GM06990 (cell line): Measurements from ENCODE around the gene UST.

Experiments
- DNase-seq: peaks from one replicate; pipeline ENCODE4 v3.0.0-alpha.2; 2011; ENCODE audit not compliant: insufficient read length; ENCODE audit errors: extremely low read depth
- H3K27me3 ChIP-seq: replicated peaks from 2 replicates; pipeline ENCODE4 v1.6.0; 2011; ENCODE audit warnings: low read length; ENCODE audit not compliant: control insufficient read depth, insufficient read depth
- H3K36me3 ChIP-seq: 2 replicates; pipeline ENCODE4 v1.5.1; 2011; ENCODE audit warnings: low read length; ENCODE audit not compliant: control insufficient read depth, insufficient read depth
- H3K4me3 ChIP-seq: replicated peaks from 2 replicates; pipeline ENCODE4 v1.5.1; 2011; ENCODE audit warnings: low read depth, mild to moderate bottlenecking, control low read depth, low read length
- TF ChIP-seq, protein P1 (sequence below): IDR thresholded peaks from 2 replicates; pipeline ENCODE4 v1.5.1; 2011; ENCODE audit warnings: low read length, control low read depth, mild to moderate bottlenecking, inconsistent platforms; ENCODE audit not compliant: insufficient read depth, poor library complexity, severe bottlenecking

Gene UST

DNA sequence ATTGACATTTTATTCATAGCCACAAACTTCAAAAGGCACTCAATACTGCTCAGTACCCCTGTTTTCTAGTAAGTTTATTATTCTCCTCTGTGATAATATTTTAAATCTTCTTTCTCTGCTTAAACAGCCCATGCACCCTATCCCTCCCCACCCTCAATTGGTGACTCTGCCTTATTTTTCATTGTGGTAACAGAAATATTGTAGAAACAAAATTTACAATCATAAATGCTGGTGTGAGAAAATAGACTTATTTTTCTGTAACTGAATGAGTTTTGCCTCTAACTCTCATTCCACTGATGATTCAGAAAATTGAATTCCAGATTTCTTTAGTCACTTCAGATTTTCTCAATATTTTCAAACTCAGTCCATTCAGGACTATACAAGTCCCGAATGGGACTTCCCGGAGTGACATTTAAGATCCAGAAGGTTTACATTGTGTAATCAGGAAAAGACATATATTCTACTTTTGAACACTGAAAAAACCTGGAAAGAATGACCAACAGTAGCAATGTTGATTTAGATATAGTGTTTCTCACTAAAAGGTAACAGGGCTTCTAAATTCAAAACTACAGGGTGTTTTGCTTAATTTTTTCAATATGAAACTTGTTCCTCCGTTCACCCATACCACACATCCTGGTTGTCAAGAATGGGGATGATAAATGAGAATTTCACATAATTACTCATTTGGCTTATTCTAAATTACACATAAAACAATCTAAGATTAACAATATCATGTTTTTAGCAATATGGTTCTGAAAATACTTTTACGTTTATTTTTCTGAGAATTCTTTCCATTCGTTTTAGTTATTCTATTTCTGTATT lies 34.8 kb upstream of the UST start:
- no peaks in the 10 kb centered on the region for H3K27me3 ChIP-seq
- no peaks in the 10 kb centered on the region for H3K36me3 ChIP-seq
- no peak for DNase-seq
- H3K4me3 ChIP-seq: no peak overlapping the region
- TF ChIP-seq, protein P1, sequence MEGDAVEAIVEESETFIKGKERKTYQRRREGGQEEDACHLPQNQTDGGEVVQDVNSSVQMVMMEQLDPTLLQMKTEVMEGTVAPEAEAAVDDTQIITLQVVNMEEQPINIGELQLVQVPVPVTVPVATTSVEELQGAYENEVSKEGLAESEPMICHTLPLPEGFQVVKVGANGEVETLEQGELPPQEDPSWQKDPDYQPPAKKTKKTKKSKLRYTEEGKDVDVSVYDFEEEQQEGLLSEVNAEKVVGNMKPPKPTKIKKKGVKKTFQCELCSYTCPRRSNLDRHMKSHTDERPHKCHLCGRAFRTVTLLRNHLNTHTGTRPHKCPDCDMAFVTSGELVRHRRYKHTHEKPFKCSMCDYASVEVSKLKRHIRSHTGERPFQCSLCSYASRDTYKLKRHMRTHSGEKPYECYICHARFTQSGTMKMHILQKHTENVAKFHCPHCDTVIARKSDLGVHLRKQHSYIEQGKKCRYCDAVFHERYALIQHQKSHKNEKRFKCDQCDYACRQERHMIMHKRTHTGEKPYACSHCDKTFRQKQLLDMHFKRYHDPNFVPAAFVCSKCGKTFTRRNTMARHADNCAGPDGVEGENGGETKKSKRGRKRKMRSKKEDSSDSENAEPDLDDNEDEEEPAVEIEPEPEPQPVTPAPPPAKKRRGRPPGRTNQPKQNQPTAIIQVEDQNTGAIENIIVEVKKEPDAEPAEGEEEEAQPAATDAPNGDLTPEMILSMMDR: no peak

DNA sequence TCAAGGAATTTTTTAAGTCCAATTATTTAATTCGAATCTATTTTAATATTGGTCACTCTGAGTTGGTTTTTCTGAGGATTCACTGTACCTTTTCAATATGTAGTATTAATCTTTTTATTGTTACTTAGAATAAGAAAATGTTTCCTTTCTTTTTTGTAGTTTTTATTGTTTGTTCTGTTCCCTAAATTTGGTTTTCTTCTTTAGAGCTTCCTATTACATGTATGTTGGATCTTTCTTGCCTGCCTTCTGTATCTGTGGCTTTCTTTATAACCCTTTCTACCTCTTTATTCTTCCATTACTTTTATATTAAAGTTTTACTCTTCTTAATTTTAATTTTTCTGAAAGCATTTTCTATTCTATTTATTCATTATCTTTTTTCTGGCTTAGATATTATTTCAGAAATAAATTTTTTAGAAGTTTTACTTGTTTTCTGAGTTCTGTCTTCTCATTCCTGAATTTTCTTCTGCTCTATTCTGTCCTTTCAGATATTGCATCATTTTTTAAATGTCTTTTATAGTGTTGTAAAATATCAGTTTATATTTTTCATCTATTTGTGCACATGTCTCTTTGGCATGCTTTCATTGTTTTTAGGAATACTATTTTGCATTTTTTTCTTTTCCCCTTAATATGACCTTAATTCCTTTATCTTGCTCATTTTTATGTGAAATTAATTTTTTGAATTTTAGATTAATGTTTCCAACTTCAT lies 33.6 kb upstream of the UST start:
- TF ChIP-seq, protein P1: no peak
- Histone ChIP-seq H3K36me3 (no peaks in the 10 kb centered on the region), H3K27me3 (no peaks in the 10 kb centered on the region), H3K4me3 (no peak overlapping the region)
- DNase-seq: no peak

- no peaks in the 10 kb centered on the region for H3K27me3 ChIP-seq
- no peak for DNase-seq
- TF ChIP-seq, protein P1: no peak
- H3K36me3 ChIP-seq: no peaks in the 10 kb centered on the region
- no peak overlapping the region for H3K4me3 ChIP-seq
Measured at GRCh38 chr6:148713921-148714320, 32.9 kb upstream of the UST start.

DNA sequence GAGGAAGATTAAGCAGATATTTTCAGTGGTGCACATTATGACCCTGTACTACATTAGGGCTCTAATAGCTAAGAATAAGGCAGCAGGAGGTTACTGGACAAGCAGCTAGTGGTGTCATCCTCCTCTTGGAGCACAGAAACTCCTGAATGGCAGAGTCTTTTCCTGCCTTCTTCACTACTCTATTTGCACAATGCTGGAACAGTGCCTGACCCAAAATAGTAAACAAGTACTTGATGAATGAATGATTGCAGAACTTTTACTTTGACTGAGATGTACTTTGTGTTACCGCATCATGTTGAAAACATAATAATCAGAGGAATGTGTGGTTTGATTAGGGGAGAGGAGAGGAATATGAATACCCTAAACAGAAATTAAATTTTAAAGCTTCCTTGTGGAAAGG lies 30.0 kb upstream of the UST start:
- H3K4me3 ChIP-seq: no peak overlapping the region
- H3K27me3 ChIP-seq: no peaks in the 10 kb centered on the region
- H3K36me3 ChIP-seq: no peaks in the 10 kb centered on the region
- DNase-seq: no peak
- TF ChIP-seq, protein P1: no peak

DNA sequence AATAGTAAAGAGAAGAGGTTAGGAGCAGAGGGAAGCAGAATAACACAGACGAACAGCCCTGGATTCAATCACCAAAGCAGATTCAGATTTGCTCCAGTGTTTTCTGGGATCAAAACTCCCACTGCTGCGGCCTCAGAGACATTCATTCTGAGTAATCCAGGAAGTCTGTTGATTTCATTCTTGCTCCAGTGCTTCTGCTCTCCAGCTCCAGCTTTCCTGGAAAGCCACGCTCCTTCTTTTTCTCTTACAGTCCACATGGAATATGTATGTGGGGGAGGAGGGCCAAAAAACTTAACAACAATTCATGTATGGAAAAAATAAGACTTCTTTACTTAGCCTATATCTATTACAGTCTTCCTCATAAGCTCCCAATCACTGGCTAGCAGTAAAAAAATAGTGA lies 26.4 kb upstream of the UST start:
- TF ChIP-seq, protein P1: no peak
- Histone ChIP-seq H3K36me3 (no peaks in the 10 kb centered on the region), H3K27me3 (no peaks in the 10 kb centered on the region), H3K4me3 (no peak overlapping the region)
- DNase-seq: no peak
